Body of pancreas (tissue), 4 donors: ENCODE data around the gene SMLR1. TPM values are rescaled to one million over a fixed set of nuclear protein-coding genes. Genes with fewer than 3 reads are reported as not detected.

Experiments
- ATAC-seq: fragments of 150-250 bp; one replicate; pipeline ENCODE4 v1.9.1; 2016
- DNase-seq, 4 donors: peaks; one replicate each; pipeline ENCODE4 v3.0.0-alpha.2; 2019
- H3K27ac ChIP-seq, 4 donors: fragments of 200-600 bp; sonication (generic); 1 replicate in 3 of 4; 2 replicates in 1 of 4; pipeline versions ENCODE4 v1.5.1 to v1.6.1; 2016 to 2019; ENCODE audit warnings: mild to moderate bottlenecking in 1 of 4, mixed read lengths in 1 of 4, moderate library complexity in 1 of 4
- H3K27me3 ChIP-seq, 2 donors: fragments of 200-600 bp; sonication (generic); one replicate each; pipeline ENCODE4 v1.6.0; 2016; ENCODE audit warnings: mild to moderate bottlenecking in 1 of 2
- H3K36me3 ChIP-seq, 2 donors: fragments of 200-600 bp; sonication (generic); replicated peaks in 1 of 2; 2 replicates each; pipeline ENCODE4 v1.5.1; 2016; ENCODE audit warnings: low read depth in 2 of 2; ENCODE audit not compliant: insufficient read depth in 1 of 2
- H3K4me1 ChIP-seq: fragments of 200-600 bp; sonication (generic); one replicate; pipeline ENCODE4 v1.6.0; 2016
- H3K4me3 ChIP-seq, 2 donors: fragments of 200-600 bp; sonication (generic); 1 replicate in 1 of 2; 2 replicates in 1 of 2; pipeline ENCODE4 v1.5.1; 2016 to 2019
- H3K9me3 ChIP-seq, 3 donors: fragments of 200-600 bp; sonication (generic); 1 replicate in 2 of 3; 2 replicates in 1 of 3; pipeline ENCODE4 v1.5.1; 2016
- CTCF ChIP-seq, 7 experiments: fragments of 450-650 bp in 4 of 7; fragments of 200-600 bp in 3 of 7; sonication (generic) in 3 of 7; IDR thresholded peaks; one replicate each; pipeline ENCODE4 v1.5.1; 2016 to 2019; ENCODE audit warnings: antibody characterized with exemption in 7 of 7
- POLR2A ChIP-seq, 3 donors: fragments of 450-650 bp; IDR thresholded peaks; one replicate each; pipeline ENCODE4 v1.6.1; 2016; ENCODE audit warnings: antibody characterized with exemption in 3 of 3, mild to moderate bottlenecking in 2 of 3
- WGBS, 2 donors: methylation state at CpG; one replicate each; pipeline ENCODE4 v1.1.5; 2017; 5-methylcytosine and 5-hydroxymethylcytosine counted together
- intact Hi-C: fragments of 100-400 bp; cut with DNase I; formaldehyde crosslinking; loops from one replicate; pipeline ENCODE4 v1.15.1; 2023
- total RNA-seq, 2 donors: library from RNA; depleted of rRNA; stranded (reverse); fragments of >200 nt; gene quantifications; one replicate each; pipeline ENCODE4 v1.1.0, GENCODE V29; 2016

Gene SMLR1
- total RNA-seq, 2 donors from 2014 or later: 0.52 TPM; not detected in 1

GRCh38 chr6:130843575-130844320 lies 16.5 kb downstream of the SMLR1 start:
- Histone ChIP-seq H3K27me3 (no peaks in the 10 kb centered on the region), H3K27ac (no peak overlapping the region), H3K36me3 (no peaks in the 10 kb centered on the region), H3K4me1 (no peaks in the 10 kb centered on the region), H3K9me3 (no peaks in the 10 kb centered on the region), H3K4me3 (no peak overlapping the region)
- peak in 1 of 4 donors; percentile 16 for DNase-seq
- TF ChIP-seq CTCF (IDR thresholded peaks at IDR 0.05) (peak; percentile 7 to 82 (median 67)), POLR2A (IDR thresholded peaks at IDR 0.05) (no peak)
- 73 to 74% methylated on average over 3 of the region's 3 CpGs for WGBS, 2 donors
- intact Hi-C loops: loop anchor here (10.0 kb wide), 1 partner anchor 519 kb away; no protein-coding TSS in a partner anchor
- ATAC-seq: peak; percentile 80

- 74 to 79% methylated on average over 1 of the region's 1 CpG for WGBS, 2 donors
- H3K36me3 ChIP-seq: no peaks in the 10 kb centered on the region
- TF ChIP-seq POLR2A (IDR thresholded peaks at IDR 0.05) (no peak), CTCF (IDR thresholded peaks at IDR 0.05) (no peak)
- no peaks in the 10 kb centered on the region for H3K4me1 ChIP-seq
- ATAC-seq (no peak), DNase-seq (no peak)
- no peak overlapping the region for H3K27ac ChIP-seq
- intact Hi-C loops: loop anchor here (10.0 kb wide), 1 partner anchor 522 kb away; no protein-coding TSS in a partner anchor
- H3K9me3 ChIP-seq: no peaks in the 10 kb centered on the region
- no peak overlapping the region for H3K4me3 ChIP-seq
- no peaks in the 10 kb centered on the region for H3K27me3 ChIP-seq
These were observed 19.3 kb downstream of the SMLR1 start for GRCh38 chr6:130846501-130846900.

GRCh38 chr6:130847001-130847910 lies 20.1 kb downstream of the SMLR1 start:
- no peaks in the 10 kb centered on the region for H3K36me3 ChIP-seq
- H3K4me3 ChIP-seq: no peak overlapping the region
- 73 to 79% methylated on average over 7 of the region's 7 CpGs for WGBS, 2 donors
- DNase-seq (no peak), ATAC-seq (no peak)
- TF ChIP-seq POLR2A (IDR thresholded peaks at IDR 0.05) (no peak), CTCF (IDR thresholded peaks at IDR 0.05) (no peak)
- intact Hi-C loops: loop anchor here (10.0 kb wide), 1 partner anchor 522 kb away; no protein-coding TSS in a partner anchor
- H3K9me3 ChIP-seq: no peaks in the 10 kb centered on the region
- H3K27me3 ChIP-seq: no peaks in the 10 kb centered on the region
- H3K27ac ChIP-seq: no peak overlapping the region
- H3K4me1 ChIP-seq: no peaks in the 10 kb centered on the region

GRCh38 chr6:130848945-130849344 lies 21.7 kb downstream of the SMLR1 start:
- ATAC-seq (no peak), DNase-seq (no peak)
- H3K4me3 ChIP-seq: no peak overlapping the region
- 69 to 92% methylated on average over 2 of the region's 2 CpGs for WGBS, 2 donors
- no peak for TF ChIP-seq POLR2A (IDR thresholded peaks at IDR 0.05)
- TF ChIP-seq CTCF (IDR thresholded peaks at IDR 0.05): no peak
- H3K9me3 ChIP-seq: no peaks in the 10 kb centered on the region
- no peak overlapping the region for H3K27ac ChIP-seq
- H3K27me3 ChIP-seq: no peaks in the 10 kb centered on the region
- H3K4me1 ChIP-seq: no peaks in the 10 kb centered on the region
- H3K36me3 ChIP-seq: no peaks in the 10 kb centered on the region
- intact Hi-C loops: loop anchor here (10.0 kb wide), 1 partner anchor 524 kb away; no protein-coding TSS in a partner anchor
